A172 (cell line): Measurements from ENCODE around the gene CLSTN1. TPM values are rescaled to one million over a fixed set of nuclear protein-coding genes. Genes with fewer than 3 reads are reported as not detected.

Experiments
- DNase-seq: peaks from one replicate; pipeline ENCODE4 v3.0.0-alpha.2; 2015; ENCODE audit warnings: low spot score
- total RNA-seq: library from RNA; depleted of rRNA; stranded (reverse); fragments of >200 nt; shearing (Covaris generic); gene quantifications from 2 replicates; pipeline ENCODE4 v1.2.3, GENCODE V29; 2014

The CLSTN1 gene
- total RNA-seq, 1 experiment from 2014 or later, result 24.3 TPM

DNA sequence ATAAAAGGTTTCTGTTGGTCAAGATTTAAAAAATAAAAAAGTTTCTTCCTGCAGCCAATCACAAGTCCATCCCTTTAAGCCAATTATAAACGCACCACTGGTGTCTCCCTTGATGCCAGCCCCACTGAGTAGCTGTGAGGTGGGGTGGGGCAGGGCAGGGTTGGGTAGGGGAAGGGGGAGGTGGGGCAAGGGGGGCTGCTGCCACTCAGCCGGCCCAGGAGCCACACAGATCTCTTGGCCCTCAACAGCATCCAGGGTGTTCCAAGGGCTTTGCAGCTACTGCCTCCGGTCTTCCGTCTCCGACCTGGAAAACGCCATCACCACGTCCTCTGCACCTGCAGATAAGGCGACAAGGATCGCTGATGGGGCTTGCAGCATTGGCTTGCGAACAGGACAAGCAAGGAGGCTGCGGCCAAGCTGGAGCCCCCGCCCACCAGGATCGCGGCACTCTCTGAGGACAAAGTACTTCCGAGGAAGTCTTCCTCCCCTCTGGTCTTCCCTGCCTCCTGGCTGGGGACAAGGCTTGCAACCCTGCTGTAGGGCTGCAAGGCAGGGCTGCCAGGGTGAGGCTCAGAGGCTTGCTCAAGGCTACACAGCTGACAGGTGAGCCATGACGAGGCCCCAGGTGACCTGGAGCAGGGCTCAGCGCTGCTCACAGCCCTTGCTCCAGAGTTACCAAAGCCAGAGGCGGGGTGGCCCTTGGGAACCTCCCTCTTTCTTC, 26.8 kb upstream of the CLSTN1 start:
- DNase-seq, result no peak

DNA sequence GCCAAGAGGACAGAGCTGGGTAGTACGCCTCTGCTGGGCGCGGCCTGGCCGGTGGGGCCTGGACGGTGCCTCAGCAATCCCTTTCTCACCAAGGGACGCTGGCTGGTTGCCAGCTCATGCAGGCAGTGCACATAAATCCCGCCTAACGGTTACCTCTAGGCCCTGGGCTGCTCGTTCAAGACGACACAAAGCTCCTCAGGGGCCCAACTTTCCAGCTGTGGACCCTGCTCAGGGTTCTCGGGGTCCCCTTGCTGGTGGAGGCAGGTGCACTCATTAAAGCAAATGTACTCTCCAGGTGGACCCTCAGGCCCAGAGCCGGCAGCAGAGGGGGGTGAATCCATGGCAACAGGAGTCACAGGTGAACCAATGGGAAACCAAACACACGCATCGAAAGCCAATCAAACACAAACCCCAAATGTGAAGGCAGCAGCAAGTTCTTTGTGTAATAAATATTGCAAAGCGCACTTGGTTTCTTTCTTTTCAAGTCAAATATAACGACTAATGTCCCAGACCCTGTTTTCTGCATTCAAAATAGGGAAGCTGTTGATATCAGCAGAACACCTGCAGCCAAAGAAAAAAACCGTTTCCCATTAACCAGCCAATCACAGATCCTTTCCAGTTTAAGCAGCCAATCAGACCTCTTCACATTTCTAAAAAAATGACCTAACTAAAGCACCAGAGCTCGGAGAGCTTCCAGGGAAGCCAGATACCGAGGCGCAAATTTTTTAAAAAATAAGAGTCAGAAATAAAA, 26.1 kb upstream of the CLSTN1 start:
- no peak for DNase-seq

DNA sequence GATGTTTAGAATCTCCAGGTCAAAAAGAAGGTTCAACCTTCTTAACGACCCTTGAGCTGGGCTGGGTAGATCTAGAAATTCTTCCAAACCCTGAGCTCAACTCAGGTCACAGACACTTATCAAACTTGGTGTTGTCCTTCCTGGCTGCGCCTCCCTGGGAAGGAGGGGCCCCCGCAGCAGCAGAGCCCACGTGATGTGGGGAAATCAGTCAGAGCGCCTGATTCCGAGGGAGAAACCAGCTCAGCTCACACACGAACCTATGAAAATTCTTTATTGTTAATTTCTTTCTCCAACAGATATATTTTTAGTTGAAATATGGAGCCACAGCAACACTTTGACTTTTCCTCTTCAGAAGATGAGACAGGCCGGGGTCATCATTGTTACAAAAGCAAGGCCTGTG, 24.3 kb upstream of the CLSTN1 start:
- DNase-seq, result no peak

DNA sequence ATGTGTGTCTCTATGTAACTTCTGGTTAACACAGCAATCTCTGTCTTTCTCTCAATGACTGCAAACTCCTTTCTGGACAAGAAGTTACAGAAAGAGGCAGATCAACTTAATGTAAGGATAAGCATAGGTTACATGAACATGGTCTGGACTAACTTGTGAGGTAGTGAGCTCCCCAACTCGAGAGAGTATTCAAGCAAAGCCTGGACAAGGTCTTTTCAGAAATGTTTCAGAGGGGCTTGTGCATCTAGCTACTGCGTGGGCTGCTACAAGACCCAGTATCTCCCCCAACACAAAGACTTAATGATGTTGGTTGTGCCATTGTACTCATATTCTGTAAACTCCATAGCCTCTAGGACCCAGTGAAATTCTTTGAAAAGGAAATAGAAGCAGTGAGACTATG, 23.5 kb upstream of the CLSTN1 start:
- DNase-seq, result no peak

DNA sequence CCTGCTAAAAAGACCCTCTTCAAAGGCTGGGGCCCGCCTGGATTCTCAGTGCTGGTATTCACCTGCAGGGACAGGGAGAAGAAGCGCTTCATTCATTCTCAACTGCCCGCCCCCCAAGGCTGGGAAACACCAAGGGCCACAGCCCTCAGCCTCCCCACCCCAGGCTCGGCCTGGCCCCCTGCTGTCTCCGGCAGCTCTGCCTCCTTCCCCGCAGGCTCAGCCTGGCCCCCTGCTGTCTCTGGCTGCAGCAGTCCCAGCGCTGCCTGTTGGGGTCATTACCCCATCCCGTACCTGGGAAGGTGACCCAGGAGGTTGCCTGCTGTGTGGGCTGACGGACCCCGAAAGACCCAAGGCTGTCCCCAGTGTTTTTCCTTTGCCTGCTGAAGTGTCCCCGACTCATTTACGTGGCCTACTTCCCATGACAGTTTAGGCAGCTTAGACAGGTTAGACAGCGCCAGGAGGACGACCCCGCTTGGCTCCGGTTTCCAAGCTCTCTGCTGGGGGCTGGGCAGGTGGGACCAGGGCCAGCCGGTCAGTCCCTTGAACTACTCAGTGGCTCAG, 22.9 kb upstream of the CLSTN1 start:
- DNase-seq, result no peak

DNA sequence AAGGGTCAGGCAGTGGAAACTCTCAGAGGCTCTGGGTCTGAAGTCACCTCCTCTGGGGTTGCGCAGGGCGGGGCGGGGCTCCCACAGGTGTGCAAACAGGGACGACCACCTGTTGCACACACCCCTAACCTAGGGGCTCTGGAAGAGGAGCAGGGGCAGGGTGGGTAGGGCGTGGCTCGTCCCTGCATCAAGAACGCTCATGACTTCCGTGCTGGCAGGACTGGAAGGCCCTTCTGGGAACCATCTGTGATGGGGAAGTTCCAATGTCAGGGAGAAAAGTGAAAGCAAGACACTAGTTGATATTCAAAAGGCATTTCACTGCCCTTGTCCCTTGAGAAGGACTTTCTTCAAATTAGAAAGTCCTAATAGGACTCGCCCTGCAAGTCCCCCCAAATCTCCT, 22.1 kb upstream of the CLSTN1 start:
- no peak for DNase-seq

DNA sequence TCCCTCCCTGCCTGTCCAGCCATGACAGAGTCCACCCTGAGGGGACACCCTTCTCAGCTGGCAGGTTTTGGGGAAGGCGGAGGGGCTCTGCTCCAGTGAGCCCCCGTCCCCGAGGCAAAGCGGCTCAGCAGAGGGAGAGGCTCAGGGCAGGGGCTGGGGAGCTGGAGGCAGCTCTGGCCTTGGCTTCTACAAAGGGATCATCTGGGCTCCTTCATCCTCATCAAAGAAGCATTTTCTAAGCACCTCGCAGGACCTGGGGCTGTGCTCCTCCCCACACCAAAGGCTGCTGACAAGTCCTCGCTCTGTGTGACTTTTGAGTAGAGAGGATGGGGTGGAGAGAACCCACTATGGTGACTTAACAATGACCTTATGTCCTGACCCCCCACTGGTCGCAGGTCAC, 21.0 kb upstream of the CLSTN1 start:
- DNase-seq, result no peak

DNA sequence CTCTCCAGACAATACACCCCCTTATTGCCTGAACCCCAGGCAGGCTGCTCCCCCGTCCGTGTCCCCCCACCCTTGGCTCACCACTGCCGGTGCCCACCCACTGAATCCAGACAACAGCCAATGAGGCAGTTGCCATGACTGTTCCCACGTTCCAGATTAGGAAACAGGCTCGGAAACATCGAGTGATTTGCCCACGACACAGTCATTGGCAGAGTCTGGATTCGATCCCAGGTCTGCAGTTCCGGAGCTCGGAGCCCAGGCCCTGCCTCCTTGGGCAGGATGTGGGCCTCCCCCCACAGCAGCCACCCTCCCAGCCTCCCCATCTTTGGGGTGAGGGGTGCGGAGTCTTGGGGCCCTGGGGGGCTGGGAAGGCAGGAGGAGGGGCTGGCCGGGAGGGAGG, 20.3 kb upstream of the CLSTN1 start:
- no peak for DNase-seq

DNA sequence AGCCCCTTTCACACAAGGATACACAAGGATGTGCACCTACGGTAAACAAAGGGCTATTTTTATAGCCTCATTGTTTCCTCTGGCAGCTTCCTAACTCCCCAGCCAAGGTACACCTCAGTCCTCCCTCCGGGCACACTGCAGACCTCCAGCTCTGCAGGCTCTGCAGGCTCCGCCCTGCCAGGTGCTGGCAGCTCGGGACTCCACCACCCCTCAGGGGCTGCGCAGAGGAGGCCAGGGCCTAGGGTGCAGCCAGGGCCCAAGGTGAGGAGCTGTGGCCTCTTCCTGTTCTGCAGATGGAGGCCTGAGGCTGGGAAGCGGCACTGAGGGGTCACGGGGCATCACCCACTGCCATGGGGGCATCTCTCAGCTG, 19.8 kb upstream of the CLSTN1 start:
- no peak for DNase-seq

DNA sequence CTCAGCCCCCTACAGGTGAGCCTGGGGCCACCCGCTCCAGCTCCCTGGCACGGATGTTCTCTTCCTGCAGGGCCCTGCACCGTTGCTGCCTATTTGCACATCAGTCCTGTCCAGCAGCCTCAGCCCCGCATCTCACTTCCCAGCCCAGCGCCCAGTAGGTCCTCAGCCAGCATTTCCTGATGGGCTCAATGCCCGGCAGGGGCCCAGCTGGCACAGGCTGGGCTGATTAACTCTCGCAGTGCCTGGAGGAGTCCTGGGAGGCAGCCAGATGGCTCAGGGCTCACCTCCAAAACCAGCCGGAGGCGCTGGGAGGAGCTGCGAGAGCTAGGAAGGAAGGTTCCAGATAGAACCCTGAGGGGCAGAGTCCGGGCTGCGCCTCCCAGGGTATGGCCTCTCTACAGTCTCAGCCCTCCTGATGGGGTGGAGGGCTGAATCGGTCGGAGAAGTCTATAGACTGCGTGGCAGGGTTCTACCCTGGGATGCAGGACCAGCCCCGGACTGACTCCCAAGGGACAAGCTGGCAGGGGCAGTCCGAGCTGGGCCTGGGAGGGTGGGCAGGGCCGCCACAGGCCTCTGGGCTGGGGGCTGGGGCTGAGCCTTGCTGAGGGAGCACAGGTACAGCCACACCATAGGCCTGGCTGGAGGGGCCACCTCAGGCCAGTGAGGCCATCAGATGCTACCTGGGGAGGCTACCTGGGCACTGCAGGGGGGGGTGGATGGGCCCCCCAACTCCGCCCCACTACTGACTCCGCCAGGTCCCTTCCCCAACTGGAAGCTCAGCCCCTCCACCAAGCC, 19.2 kb upstream of the CLSTN1 start:
- DNase-seq, result no peak

DNA sequence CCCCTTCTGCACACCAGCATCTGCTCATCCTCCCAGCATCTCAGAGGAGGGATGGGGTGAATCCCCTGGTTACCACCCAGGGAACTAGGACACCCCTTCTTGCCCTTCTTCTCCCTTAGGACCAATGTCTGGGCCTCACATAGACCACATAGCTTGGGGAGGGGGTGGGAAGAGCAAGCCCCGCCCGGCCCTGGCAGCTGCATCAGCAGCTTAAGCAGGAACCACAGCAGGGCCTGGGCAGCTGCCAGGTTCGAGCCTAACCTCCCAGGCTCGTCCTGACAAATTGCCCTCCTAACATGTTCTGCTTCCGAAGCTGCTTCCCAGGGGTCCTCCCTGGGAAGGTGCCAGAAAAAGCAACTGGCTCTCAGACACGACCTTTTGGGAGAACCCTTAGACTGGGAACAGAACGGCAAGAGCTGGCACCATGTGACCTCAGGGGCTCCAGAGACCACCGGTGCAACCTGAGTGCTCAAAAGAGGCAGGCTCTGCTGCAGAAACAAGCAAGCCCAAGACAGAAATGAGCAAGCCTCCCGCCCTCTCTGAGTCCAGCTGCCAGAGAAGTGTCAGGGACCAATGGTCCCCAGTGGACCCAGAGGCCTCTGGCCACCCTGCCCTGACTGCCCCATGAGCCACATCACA, 18.4 kb upstream of the CLSTN1 start:
- DNase-seq, result no peak

DNA sequence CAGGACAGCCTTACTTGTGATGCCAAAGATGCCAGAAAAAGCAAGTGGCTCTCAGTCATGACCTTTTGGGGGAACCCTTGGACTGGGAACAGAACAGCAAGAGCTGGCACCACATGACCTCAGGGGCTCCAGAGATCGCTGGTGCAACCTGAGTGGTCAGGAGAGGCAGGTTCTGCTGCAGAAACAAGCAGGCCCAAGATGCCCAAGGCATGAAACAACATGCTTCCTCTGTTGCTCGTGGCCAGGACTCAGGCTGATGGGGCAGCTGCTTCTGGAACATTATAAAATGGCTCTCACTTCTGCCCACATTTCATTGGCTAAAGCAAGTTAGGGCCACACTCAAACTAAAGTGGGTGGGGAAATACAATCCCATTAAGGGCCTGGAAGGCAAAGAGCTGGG, 17.7 kb upstream of the CLSTN1 start:
- DNase-seq, result no peak

DNA sequence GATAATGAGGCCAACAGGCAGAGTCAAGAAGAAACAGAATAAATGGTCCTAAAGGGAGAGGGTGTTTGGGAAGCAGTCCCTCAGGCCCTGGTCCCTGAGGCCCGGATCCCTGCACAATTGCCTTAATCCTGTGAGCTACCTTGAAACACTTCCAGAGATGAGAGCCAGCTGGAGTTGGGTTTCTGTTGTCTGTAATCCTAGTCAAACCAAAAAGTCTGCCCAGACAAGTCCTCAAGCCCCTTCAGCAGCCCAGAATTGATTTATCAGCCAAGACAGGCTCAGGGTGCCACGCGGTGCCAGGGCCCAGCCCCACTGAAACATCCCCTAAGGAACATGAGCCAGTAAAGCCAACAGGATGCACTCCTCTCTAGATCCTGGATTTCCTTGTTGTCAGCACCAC, 16.4 kb upstream of the CLSTN1 start:
- DNase-seq, result no peak

DNA sequence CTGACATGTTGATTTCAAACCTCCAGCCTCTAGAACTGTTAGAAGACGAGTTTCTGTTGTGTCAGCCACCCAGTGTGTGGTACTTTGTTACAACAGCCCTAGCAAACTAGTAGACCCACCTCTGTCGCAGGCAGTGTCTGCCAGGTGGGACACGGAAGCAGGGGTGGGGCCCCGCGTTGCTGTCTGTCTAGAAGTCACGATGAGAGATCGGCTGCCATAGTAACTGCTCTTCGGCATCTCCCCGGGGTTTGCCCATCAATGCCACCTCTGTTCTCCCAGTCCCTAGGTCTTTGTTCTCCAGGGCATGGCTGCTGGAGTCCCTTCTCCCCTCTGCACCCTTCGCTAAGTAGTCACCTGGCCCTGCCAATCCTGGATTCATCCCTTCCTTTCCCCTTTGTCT, 15.2 kb upstream of the CLSTN1 start:
- DNase-seq, result no peak

DNA sequence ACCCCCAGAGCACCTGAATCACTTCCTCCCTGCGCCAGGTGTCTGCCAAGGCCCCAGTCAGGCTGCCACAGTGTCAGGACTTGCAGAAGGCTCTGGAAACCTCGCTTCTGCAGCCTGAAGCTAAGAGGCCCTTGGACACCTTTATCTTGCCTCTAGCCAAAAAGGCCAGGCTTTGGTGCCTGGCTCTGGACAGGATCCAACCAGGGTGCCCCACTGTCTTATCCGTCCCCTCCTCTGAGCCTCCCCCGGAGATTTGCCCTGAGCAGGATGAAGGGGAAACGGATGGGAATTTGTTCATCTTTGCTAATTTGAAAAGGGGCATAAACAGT, 12.8 kb upstream of the CLSTN1 start:
- DNase-seq, result no peak

DNA sequence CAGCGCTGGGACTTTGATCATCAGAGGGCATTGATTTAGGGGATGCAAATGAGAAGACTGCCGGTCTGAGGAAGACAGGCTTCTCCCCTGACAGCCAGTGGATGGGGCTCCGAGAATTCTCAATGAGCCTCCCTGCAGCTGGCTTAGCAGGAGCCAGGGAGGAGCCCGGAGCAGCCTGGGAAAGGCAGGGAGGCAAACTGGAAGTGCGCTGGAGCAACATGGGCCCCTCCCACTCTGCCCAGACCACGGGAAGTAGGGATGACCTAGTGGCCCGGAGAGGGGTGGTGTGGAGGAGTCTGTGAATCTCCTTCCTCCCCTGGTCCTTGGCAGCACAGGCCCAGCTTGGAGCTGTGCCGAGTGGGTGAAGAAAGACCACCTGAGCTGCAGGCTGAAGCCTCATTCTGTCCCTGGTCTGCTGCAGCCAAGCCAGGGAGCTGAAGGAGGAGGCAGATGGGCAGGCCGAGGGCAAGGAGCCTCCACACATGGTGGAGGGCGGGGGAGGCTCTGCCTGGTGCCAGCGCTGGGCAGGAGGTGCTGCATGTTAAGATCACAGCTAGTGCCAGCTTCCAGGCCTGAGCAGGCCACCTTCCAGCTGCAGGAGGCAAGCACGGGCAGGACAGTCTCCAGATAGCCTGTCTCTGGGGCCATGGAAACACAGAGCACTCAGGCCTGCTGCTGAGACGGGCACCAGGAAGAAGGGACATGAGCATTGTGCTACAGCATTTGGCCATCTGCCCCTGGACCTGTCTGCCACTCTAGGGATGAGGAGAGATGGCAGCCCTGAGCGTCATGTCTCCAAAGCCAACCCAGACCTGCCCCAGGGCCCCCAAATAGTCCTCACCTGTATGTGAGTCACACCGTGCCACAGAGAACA, 12.2 kb upstream of the CLSTN1 start:
- DNase-seq, result no peak

DNA sequence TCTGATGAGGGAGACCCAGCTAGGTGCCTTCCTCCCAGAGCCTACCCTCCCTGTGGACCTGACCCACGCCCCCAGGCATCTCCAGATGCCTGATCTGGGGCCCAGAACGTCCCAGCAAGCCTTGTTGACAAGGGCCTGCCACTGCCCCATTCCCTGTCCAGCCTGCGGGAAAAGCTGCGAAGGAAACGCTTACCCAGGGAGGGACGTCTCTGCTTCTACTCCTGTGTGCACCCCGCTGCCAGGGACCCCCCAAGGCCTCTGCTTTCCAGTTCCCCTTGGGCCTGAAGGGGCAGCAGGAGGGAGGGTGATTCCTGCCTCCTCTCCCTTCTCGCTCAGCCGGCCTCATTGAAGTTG, 11.6 kb upstream of the CLSTN1 start:
- DNase-seq, result no peak

DNA sequence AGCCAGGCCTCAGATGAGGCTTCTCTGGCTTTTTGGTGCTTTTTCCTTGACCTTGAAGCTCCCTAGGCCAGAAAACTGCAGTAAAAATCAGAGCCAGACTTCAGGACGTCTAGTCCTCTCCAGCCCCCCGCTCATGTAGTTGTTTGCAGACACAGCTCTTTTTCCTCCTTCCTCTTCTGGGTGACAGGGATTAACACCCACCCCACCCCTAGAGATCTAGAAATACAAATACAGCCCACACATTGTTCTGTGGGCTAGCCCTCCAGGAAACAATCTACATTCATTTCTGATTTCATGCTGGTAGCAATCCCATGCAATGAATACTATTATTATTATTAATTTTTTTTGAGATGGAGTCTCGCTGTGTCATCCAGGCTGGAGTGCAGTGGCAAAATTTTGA, 9.9 kb upstream of the CLSTN1 start:
- DNase-seq, result no peak

DNA sequence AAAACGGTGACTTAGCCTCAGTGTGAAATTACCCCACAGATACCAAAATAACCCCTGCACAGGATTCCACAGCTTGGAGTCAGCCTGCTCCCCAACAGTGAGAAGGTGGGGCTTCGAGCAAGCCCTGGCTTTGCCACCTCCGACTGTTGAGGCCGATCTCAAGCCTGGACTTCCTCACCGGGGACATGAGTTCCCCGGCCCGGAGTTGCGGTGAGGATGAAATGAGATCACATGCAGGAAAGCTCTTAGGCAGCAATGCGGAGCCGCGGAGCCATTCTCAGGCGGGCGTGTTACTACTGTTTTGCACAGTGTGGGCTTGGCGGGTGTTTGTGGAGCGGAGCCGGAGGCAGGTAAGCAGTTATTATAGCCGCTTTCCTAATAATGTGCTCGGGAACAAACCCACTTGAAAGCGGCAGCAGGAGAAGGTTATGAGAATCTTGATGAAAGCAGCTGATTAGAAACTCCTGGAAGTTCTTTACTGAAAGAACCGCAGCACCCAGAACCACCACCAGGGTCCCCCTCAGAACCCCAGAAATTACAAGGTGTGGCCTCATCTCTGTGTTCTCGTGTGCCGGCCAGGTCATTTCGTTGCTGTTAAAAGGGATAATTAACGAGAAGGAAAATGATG, 3.9 kb upstream of the CLSTN1 start:
- no peak for DNase-seq

DNA sequence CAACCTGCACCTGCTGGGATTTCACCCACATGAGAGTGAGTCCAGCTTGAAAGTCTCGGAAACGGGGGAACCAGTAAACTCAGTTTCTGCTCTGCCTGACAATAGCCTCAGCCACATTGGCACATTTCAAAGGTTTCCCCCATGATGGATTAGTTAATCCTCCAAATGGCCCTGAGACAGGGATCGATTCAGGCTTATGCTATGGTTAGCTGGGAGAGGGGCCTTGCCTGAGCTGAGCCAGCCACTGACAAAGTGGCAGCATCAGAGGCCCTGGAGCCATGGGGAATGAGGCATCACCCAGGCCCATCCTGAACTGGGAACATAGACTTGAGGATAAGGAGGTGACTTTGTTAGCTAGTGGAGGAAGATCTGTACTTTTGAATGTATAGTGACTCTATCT, 2.9 kb upstream of the CLSTN1 start:
- no peak for DNase-seq

DNA sequence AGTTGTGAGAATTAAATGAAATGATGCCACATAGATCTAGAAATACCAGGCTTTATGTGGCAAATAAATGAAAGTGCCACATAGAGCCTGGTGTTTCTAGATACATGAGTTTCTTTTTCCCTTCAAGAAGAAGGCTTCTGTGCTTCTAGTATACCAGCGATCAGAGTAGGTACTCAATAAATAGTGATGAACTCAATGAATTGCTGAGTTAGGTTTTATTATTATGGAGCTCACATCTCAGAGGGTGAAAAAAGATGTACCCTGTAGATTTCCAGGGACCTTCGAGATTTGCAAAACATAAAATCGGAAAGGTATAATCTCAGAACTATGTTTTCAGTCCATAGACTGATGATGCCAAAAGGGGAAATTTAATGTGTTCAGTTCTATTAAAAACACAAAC, 2.3 kb upstream of the CLSTN1 start:
- DNase-seq, result no peak
